HG03196 (cell line): Measurements from ENCODE around the gene RNU5B-1.
A peak's percentile ranks its signal among the peaks of the same experiment; 100 is the strongest.
"Not testable (repeated sequence)": the region's sequence is repeated elsewhere in the genome, so short reads cannot be mapped to it uniquely, and the experiment has no call there.

Experiments used
- ATAC-seq: cut with Tn5 transposase; IDR thresholded peaks from one replicate; pipeline ENCODE4 v1.9.1; 2021; ENCODE audit not compliant: unreplicated experiment

Gene RNU5B-1

DNA sequence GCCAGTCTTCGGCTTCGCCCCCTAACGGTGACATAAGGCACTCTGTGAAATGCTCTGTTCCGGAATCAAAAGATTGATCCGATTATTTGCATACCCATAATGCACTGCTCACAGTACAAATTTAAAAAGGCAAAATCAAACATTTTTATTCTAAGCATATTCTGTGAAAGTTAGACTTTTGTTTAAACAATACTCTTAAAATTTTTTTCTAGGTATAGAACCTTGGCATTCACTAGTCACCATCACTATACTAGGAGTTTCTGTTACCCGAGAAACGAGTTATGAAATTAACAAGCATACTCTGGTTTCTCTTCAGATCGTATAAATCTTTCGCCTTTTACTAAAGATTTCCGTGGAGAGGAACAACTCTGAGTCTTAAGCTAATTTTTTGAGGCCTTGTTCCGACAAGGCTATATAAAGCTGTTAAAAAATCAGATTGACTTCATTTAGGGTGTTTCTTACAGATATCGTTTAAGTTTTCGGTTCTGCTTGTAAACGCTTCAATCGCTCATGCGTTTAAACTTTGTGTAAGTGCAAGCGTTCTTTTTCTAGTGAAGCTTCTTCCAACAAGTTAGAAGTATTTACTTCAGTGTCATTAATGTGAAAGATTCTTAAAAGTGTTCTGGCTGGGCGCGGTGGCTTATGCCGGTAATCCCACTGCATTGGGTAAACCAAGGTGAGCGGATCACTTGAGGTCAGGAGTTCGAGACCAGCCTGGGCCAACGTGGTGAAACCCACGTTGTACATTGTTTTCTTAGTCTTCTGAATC lies at the start of gene RNU5B-1:
TSS of gene RNU5B-1 (plus strand) at position 297 of the 769 bp plus-strand sequence.
- ATAC-seq: peak; percentile 67

DNA sequence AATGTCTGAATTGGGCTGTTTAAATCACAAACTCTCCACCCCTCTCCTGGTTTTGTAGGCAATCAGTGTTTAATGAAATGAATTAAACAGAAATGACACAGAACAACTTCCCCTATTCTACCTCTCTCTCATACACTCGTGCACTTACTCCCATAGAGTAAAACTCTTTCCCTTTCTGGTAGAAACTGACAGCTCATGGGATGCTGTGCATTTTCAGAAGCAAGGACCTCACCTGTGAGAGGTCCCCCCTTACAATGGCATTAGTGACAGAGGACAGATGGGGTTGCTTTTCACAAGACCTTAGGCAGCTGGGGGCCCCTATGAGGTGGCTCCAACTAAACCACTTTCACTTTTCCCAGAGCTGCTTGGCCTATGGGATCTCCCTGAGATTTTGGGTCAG lies 49.7 kb upstream of the RNU5B-1 start:
- ATAC-seq: no peak

DNA sequence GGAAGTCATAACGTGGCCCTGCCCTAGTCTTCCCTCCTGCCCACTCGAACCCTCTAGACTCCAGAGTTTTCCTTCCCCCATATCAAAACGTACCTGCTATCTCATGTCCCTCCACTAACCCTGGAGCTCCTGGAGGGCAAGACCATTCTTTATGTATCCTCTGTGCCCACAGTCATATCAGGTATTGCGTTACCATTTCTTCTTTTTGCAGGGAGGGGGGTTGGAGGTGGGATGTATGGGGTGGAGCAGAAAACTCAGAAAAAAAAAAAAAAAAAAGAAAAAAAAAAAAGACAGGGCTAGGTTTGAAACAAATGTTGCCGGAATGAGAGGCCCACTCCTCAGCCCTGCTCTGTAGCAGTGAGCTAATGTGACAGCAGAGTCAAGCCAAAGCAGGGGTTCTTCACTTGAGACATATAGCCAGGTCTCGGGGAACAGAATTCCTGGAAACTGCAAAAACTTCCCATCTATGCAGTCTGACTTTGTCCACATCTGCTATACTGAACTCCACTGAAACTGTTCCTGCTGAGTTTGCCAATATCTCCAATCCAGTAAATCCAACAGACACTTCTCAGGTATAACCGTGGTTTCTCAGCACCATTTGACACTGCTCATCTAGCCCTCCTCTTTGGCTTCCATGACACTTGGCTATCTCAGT lies 48.9 kb upstream of the RNU5B-1 start:
- ATAC-seq: no peak

DNA sequence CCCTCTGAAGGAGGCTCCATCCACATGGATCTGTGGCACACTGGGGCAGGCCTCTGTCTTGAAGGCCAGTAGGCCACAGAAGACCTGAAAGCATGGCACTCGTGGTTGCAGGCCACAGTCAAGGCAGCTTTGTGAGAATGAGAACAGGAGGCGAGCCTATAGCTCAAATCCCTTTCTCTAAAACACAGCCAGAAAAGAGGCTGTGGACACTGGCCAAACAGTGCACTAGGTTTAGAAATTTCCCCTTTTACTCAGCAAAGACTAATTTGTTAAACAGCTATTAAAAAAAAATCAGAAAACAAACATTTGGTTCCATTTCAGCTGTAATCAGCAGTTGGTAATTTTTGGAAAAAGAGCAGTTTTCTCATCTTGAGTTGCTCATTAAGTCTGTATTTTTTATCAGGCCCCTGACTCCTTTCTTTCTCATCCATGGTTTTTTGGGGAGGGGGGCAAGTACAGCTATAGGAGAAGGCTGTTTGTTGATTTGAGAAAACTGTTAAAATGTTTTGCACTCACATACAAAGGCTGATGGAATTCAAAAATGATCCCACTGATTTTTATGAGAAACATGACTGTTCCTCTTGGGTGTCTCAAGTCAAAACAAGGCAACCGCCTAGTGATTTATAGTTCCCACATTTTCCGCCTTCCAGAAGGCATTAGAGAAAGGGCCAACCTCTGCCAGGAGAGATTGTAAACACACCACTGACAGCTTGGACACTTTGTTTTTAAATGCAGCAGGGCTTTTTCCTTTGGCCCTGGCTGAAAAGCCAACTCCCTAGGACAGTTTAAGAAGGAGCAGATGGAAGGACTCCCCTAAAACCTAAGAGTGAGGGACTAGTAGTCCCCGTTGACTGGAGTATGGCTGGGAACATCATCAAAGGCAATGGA lies 45.9 kb upstream of the RNU5B-1 start:
- ATAC-seq: no peak

DNA sequence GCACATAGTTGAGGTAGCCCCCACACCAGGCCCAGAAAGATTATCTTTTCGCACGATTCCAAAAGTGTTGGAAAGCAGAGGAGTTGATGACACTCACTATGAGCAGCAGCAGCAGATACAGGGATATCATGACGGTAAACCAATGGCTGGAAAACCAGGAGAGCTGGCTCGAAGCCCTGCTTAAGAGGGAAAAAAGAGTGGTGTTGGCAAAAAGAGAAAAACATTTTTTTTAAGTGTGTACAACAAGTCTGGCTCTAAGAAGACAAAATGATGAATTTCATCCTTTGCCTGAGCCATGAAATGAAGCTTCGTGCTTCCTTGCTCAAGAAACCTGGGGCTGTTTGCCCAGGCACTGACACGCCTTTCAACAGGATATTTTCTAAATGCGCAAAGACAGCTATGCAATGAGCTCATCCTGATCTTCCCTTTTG lies 45.1 kb upstream of the RNU5B-1 start:
- no peak for ATAC-seq

DNA sequence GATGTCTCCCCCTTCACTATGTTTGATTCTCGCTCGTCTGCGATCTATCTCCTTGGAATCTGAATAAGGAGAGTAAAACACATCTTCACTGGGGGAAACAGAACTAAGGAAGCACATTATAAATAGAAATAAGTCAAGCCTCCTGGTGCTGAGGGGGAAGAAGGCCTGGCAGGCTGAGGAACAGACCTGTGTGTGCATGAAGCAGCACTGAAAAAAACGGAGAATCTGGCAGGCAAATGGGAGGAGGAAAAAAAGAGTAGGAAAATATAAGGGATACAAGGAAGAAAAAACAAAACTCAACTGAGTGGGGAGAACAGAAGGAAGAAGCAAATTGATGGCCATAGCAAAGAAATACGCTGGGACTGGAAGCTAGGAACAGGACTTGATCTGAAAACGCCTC lies 43.5 kb upstream of the RNU5B-1 start:
- ATAC-seq: no peak

DNA sequence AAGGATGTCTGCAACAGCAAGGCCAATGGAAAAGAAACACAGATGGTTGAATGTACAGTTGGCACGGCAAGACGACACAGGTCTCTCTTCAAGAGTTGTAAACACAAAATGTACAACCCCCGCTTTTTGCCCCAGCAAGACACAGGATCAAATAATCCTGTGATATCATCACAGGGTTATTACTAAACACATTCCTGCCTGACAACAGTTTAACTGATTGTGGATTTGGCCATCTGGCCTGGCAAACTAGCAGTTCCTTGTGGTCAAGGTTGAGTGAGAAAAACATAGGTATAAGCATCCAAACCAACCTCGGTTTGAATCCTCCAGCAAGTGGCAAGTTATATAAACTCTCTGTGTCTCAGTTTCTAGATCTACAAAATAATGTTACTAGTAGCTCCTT lies 41.2 kb upstream of the RNU5B-1 start:
- ATAC-seq: no peak

DNA sequence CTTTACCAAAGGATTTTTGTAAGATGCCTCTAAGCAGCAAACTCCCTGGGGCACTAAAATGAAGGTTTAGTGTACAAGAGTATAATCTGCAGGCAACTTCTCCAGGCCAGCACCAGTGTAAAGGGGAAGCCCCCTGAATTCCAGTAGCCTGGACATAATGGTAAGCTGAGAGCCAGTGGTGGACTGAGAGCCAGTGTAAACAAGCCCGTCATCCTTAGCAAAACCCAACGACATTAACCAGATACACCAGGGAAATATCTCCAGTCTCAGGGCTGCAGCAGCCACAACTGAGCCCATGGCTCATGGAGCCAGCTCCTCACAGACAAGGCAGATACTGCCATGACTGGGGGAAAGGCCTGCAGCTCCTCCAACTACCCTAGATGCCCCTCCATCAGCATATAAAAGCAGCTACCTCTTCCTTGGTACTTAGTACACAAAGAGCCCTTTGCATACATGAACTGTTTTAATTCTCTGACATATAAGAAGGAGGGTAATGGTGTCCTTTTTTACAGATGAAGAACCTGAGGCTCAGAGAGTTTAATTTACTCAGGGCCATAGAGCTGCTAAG lies 39.5 kb upstream of the RNU5B-1 start:
- no peak for ATAC-seq

DNA sequence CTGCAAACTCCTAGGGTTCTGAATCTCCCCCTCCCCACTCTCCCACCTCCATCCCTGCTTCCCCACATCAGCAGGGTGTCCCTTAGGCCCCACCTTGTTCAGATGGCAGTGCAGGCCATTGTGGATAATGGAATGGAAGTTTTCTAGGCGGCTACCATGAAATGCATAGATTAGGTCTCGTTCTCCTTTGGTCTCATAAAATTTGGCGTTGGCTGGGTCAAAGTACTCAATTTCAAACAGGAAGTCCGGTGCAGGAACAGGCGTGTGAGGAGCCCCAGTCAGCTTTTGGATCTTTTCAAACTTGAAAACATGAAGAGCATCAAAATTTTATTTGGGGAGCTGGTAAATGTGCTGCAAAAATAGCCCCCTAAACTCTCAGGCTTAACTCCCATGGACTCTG lies 38.0 kb upstream of the RNU5B-1 start:
- no peak for ATAC-seq

DNA sequence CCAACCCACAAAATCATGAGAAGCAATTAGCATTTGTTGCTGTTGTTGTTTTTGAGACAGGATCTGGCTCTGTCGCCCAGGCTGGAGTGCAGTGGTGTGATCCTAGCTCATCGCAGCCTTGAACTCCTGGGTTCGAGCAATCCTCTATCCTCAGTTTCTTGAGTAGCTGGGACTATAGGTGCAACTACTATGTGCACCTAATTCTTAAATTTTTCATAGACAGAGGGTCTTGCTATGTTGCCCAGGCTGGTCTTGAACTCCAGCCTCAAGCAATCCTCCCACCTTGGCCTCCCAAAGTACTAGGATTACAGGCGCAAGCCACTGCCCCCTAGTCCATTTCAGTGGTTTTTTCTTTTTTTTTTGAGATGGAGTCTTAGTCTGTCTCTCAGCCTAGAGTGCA lies 36.1 kb upstream of the RNU5B-1 start:
- ATAC-seq: no peak

DNA sequence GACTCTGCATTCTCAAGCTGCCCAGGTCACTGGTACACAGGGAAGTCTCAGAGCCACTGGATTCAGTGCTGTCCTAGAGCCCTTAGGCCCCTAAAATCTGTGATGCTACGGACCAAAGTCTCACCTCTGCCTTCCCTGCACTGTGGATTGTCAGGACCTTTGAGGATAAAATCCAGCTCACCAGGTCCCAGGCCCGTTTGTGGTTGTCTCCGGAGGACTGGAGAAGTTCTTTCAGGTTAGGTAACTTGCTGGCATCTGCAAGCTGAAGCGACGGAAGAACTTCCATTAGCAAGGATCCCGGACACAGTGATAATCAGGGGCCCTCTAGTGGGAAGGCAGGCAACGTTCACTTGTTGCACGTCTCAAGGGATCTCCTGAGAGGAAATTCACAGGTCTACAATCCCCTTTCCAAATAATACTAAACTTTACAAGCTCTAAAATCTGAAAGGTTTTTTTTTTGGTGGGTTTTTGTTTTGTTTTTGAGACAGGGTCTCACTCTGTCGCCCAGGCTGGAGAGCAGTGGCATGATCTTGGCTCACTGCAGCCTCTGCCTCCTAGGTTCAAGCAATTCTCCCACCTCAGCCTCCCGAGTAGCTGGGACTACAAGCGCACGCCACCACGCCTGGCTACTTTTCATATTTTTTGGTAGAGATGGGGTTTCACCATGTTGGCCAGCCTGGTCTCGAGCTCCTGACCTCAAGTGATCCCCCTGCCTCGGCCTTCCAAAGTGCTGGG lies 33.5 kb upstream of the RNU5B-1 start:
- not testable (repeated sequence) for ATAC-seq

DNA sequence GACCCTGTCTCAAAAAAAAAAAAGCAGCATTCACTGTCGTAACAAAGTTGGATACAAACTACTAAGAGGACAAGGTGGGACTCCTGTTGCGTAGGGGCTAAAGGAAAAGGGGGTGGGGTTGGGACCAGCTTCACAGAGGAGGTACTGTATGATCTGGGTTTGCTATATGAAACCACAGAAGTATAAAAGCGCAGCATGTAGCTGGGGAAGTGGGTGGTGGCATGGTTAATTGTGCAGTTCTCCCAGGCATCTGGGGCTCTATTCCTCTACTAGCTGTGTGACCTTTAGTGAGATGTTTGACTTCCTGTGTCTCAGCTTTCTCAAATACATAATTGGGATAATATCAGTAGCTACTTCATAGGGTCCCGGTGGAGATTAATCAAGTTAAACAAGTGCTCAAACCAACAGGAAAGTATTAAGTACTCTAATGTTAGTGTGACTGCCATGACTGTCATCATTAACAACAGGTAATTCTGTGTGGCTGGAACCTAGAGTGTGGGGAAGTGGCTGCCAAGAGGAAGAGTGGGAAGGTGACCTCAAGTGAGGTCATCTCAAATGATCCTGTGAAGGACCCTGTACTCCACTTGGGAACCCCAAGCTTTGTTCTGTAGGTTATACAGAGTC lies 29.3 kb upstream of the RNU5B-1 start:
- no peak for ATAC-seq

DNA sequence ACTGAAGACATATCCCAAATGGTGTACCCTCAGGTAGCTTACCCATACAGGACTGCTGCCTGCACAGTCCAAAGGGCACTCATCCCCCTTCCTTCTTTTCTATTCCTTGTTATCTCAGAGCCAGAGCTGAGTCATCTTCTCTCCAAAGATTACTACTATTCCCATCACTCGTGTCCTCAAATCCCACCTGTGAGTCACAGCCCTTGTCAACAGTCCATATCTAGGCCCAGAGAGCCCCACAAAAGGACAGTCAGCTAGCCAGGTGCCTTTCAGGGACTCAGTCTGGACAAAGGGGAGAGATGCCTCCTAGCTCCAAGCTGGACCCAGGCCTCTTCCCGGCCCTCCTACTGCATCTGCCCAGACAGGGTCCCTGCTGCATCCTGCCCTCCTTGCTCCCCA lies 28.8 kb upstream of the RNU5B-1 start:
- ATAC-seq: no peak

DNA sequence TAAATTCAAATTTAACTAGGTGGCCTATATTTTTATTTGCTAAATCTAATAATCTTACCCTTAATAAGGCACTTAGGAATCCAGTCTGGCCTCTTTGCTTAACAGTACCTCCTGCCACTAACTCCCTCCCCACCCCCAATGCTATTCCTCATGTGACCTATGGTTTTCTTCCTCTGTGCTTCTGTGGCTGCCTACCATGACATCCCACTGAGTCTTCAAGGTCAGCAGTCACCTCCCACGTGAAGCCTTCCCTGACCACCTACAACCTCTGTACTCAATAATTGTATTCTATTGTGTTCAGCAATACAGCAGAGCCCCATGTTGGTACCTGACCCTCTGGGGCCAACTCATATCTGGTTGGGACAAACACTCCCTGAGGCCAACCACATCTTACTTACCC lies 27.5 kb upstream of the RNU5B-1 start:
- no peak for ATAC-seq

DNA sequence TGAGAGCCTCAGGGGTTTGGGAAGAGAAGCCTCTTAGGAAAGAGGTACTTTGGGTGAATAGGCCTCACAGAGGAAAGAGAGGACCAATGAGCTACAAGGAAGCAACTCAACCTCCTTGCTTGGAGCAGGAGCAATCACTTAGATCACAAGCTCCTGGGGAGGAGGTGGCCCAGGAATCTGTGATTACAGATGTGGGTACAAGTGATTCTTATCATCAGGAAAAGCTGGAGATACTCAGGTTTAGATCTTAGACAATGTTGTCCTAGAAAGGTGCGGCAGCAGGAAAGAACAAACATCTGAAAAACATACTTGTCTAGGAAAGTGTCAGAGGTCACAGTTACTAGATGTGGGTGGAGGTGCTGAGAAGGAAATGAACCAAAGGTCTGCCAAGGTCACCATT lies 26.0 kb upstream of the RNU5B-1 start:
- no peak for ATAC-seq

DNA sequence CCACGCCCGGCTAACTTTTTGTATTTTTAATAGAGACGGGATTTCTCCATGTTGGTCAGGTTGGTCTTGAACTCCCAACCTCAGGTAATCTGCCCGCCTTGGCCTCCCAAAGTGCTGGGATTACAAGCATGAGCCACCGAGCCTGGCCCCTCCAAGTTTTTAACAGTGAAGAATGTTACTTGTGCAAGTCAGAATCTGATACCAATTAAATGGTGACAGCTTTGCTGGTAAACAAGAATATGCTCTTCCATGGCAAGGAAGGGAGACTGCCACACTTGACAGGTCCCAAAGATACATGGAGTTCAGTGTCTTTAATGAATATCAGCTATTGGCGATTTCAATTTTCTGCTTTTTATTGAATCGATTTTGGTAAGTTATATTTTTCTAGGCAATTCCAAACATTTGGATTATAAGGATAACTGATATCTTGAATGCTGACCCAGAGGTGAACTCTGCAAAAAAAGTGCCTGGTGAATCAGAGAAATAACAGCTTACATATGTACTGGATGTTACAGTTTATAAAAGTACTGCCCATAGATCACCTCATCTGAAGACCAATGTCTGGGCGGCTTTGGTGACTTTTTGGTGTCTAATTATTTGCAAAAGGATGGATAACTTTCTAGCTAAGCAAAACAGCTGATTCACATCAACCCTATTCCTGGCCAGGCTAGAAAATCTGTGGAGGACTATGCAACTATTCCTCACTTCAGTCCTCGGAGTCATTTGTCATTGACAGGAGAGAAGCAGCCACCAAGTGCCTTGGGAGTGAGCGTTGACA lies 19.0 kb upstream of the RNU5B-1 start:
- ATAC-seq: no peak

DNA sequence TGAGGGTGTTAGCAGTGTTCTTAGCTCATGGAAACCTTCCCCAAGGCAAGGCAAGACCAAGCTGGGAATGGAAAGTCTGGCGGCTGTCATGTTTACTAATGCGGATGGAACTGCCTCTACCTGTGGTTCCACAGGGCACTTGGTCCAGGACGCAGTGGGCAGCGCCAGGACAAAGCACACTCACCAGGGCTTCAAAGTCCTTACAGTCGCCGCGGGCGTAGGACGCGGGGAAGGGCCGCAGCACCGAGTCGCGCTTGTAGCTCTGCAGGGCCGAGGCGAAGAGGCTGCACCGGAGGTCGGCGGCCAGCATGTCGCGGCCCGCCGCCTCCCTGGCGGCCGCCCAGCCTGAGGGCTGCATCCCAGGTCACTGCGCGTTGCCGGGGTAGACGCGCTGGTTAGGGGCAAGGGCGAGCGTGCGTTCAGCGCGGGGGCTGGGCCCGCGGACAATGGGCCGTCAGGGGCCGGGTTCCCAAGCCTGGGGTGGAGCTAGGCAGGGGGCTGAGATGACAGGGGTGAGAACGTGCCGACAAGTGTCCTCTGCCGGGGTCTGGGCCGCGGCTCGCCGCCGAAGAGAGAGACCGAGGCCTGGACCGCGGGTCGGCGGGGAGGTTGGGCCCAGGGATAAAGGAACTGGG lies 18.3 kb upstream of the RNU5B-1 start:
- ATAC-seq: peak; percentile 24

DNA sequence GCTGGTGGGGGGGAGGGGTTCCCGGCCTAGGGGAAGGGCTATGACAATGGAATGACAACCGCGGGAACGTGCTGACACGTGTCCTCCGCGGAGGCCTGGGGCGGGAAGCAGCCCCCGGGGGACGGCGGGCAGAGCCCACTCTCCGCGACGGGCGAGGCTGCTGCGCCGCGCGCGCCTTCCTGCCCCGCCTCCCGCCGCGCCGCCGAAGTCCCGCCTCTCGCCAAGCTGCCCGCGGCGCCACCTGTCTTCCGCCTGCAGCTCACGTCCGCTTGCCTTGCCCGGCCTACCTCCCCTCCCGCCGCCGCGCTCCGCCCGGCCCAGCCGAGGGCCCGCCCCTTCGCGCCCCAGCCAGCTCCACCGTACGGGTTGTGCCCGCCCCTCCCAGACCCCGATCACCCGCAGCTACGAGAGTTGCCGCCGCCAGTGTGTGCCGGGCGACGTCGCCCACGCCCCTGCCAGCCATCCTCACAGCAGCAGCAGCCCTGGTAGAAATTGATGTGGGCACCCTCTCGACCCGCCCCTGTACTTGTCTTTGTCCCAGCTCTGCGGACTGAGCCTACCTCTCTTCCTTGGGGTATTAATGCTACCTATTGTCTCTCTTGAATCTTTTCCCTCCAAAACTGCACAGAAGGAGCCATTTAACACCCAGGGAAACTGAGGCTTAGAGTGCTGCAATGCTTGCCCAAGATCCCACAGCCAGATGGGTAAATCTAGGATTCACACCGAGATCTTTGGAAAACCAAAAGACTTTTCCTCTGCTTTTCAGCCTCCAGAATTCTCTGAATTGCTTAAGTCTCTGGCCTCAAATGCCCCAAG lies 17.6 kb upstream of the RNU5B-1 start, which contains the start of gene PARP16:
TSS of gene PARP16 (minus strand) at position 180 of the 816 bp plus-strand sequence. CDS start 457 bp downstream, outside the sequence.
- peak; percentile 93 for ATAC-seq
